GM23338 (cell line): ENCODE data around the gene KIFC3. TPM values are rescaled to one million over a fixed set of nuclear protein-coding genes. Genes with fewer than 3 reads are reported as not detected.

Experiments
- ATAC-seq: fragments of 200-7000 bp; cut with Tn5 transposase; 3 replicates; pipeline ENCODE4 v1.9.1; 2020
- DNase-seq: peaks from one replicate; pipeline ENCODE4 v3.0.0-alpha.2; 2015; ENCODE audit warnings: low spot score
- H2AFZ ChIP-seq: fragments of 200-600 bp; sonication (generic); 2 replicates; pipeline ENCODE4 v1.8.0; 2016; ENCODE audit warnings: antibody characterized with exemption, mild to moderate bottlenecking, moderate library complexity
- H3F3A ChIP-seq: fragments of 200-600 bp; sonication (generic); replicated peaks from 2 replicates; pipeline ENCODE4 v1.8.0; 2017; ENCODE audit warnings: antibody characterized with exemption, mixed run types, low read depth
- H3K27ac ChIP-seq: fragments of 200-600 bp; sonication (generic); 2 replicates; pipeline ENCODE4 v1.6.1; 2016; ENCODE audit warnings: low read depth
- H3K27me3 ChIP-seq: fragments of 200-600 bp; sonication (generic); 2 replicates; pipeline ENCODE4 v1.8.0; 2016; ENCODE audit warnings: mild to moderate bottlenecking, mixed run types, moderate library complexity; ENCODE audit not compliant: insufficient read depth
- H3K36me3 ChIP-seq: fragments of 200-600 bp; sonication (generic); 2 replicates; pipeline ENCODE4 v1.8.0; 2016; ENCODE audit warnings: mild to moderate bottlenecking; ENCODE audit not compliant: insufficient read depth
- H3K4me1 ChIP-seq: fragments of 200-600 bp; sonication (generic); 2 replicates; pipeline ENCODE4 v1.8.0; 2016; ENCODE audit warnings: mild to moderate bottlenecking, moderate library complexity; ENCODE audit not compliant: insufficient read depth
- H3K4me2 ChIP-seq: fragments of 200-600 bp; sonication (generic); 2 replicates; pipeline ENCODE4 v1.7.1; 2017; ENCODE audit warnings: mixed run types
- H3K4me3 ChIP-seq: fragments of 200-600 bp; sonication (generic); 2 replicates; pipeline ENCODE4 v1.6.1; 2016; ENCODE audit warnings: mixed run types
- H3K79me2 ChIP-seq: fragments of 200-600 bp; sonication (generic); replicated peaks from 2 replicates; pipeline ENCODE4 v1.8.0; 2017; ENCODE audit warnings: mild to moderate bottlenecking; ENCODE audit not compliant: insufficient read depth
- H3K9me2 ChIP-seq: fragments of 200-600 bp; sonication (generic); 2 replicates; pipeline ENCODE4 v1.8.0; 2017; ENCODE audit not compliant: insufficient read depth
- H4K20me1 ChIP-seq: fragments of 200-600 bp; sonication (generic); replicated peaks from 2 replicates; pipeline ENCODE4 v1.8.0; 2017; ENCODE audit warnings: mild to moderate bottlenecking; ENCODE audit not compliant: insufficient read depth
- H3K27ac Mint-ChIP-seq: 2 replicates; pipeline ENCODE4 v1.8.0; 2020; ENCODE audit warnings: inconsistent platforms, mild to moderate bottlenecking, moderate library complexity, mixed read lengths
- H3K27me3 Mint-ChIP-seq: 3 replicates; pipeline ENCODE4 v1.8.0; 2022; ENCODE audit warnings: low read depth, mild to moderate bottlenecking, moderate library complexity, mixed read lengths, inconsistent platforms; ENCODE audit not compliant: insufficient read depth, poor library complexity
- H3K36me3 Mint-ChIP-seq: 3 replicates; pipeline ENCODE4 v1.8.0; 2021; ENCODE audit warnings: low read depth, mild to moderate bottlenecking, inconsistent platforms, moderate library complexity, mixed read lengths
- H3K4me1 Mint-ChIP-seq: 3 replicates; pipeline ENCODE4 v1.8.0; 2020; ENCODE audit warnings: mild to moderate bottlenecking, inconsistent platforms, mixed read lengths
- H3K4me3 Mint-ChIP-seq: 3 replicates; pipeline ENCODE4 v1.8.0; 2021; ENCODE audit warnings: moderate library complexity, mild to moderate bottlenecking, inconsistent platforms, mixed read lengths
- H3K9me3 Mint-ChIP-seq: 3 replicates; pipeline ENCODE4 v1.8.0; 2020; ENCODE audit warnings: moderate library complexity, mild to moderate bottlenecking, inconsistent platforms, mixed read lengths
- CREB1 ChIP-seq: fragments of 250-450 bp; sonication (Bioruptor Pico); IDR thresholded peaks from 2 replicates; pipeline ENCODE4 v1.5.0; 2020; ENCODE audit warnings: low read depth, mild to moderate bottlenecking, moderate library complexity
- EZH2 ChIP-seq: fragments of 200-600 bp; sonication (generic); IDR thresholded peaks from one replicate; pipeline ENCODE4 v1.8.0; 2017; ENCODE audit warnings: antibody characterized with exemption, mild to moderate bottlenecking, low read depth; ENCODE audit not compliant: unreplicated experiment
- EZH2phosphoT487 ChIP-seq: fragments of 200-600 bp; sonication (generic); IDR thresholded peaks from one replicate; pipeline ENCODE4 v1.8.1; 2018; ENCODE audit warnings: antibody characterized with exemption; ENCODE audit not compliant: unreplicated experiment
- JUNB ChIP-seq: IDR thresholded peaks from one replicate; pipeline ENCODE4 v1.6.1; 2016; ENCODE audit warnings: antibody characterized with exemption; ENCODE audit not compliant: unreplicated experiment
- NANOG ChIP-seq: IDR thresholded peaks from 2 replicates; pipeline ENCODE4 v1.6.1; 2016; ENCODE audit warnings: antibody characterized with exemption, borderline replicate concordance
- POLR2AphosphoS5 ChIP-seq: IDR thresholded peaks from 2 replicates; pipeline ENCODE4 v1.6.1; 2016; ENCODE audit warnings: antibody characterized with exemption, low read depth
- STAT1 ChIP-seq: IDR thresholded peaks from one replicate; pipeline ENCODE4 v1.6.1; 2016; ENCODE audit warnings: antibody characterized with exemption; ENCODE audit not compliant: unreplicated experiment
- ZNF114 ChIP-seq: fragments of 250-450 bp; sonication (Bioruptor Pico); IDR thresholded peaks from 2 replicates; pipeline ENCODE4 v1.5.0; 2020; ENCODE audit warnings: mild to moderate bottlenecking, moderate library complexity
- ZNF331 ChIP-seq: fragments of 250-450 bp; sonication (Bioruptor Pico); IDR thresholded peaks from 2 replicates; pipeline ENCODE4 v1.5.0; 2020; ENCODE audit warnings: low read depth, mild to moderate bottlenecking, moderate library complexity
- polyA plus RNA-seq: library from polyadenylated mRNA; unstranded; fragments of >200 nt; fragmentation: Nextera tagmentation; extraction: Ambion mirVana; gene quantifications from 2 replicates; pipeline ENCODE4 v1.2.1, GENCODE V29; 2016
- total RNA-seq: library from RNA; depleted of rRNA; stranded (reverse); fragments of >200 nt; shearing (Covaris generic); gene quantifications from 2 replicates; pipeline ENCODE4 v1.2.3, GENCODE V29; 2014
- TF ChIP-seq, protein P1 (sequence below): IDR thresholded peaks from 2 replicates; pipeline ENCODE4 v1.6.1; 2016; ENCODE audit warnings: antibody characterized with exemption
- TF ChIP-seq, protein P2 (sequence below): IDR thresholded peaks from one replicate; pipeline ENCODE4 v1.6.1; 2018; ENCODE audit warnings: antibody characterized with exemption; ENCODE audit not compliant: unreplicated experiment
- TF ChIP-seq, protein P3 (sequence below), 2 experiments: fragments of 200-600 bp in 1 of 2; sonication (generic) in 1 of 2; conservative IDR thresholded peaks; 2 replicates each; pipeline versions ENCODE4 v1.5.1 to v1.6.1; 2016 to 2017; ENCODE audit warnings: antibody characterized with exemption in 2 of 2, low read depth in 2 of 2, mild to moderate bottlenecking in 2 of 2, moderate library complexity in 1 of 2

The KIFC3 gene
- total and polyA plus RNA-seq, 2 experiments from 2014 or later, result 4.4 to 12.5 TPM

DNA sequence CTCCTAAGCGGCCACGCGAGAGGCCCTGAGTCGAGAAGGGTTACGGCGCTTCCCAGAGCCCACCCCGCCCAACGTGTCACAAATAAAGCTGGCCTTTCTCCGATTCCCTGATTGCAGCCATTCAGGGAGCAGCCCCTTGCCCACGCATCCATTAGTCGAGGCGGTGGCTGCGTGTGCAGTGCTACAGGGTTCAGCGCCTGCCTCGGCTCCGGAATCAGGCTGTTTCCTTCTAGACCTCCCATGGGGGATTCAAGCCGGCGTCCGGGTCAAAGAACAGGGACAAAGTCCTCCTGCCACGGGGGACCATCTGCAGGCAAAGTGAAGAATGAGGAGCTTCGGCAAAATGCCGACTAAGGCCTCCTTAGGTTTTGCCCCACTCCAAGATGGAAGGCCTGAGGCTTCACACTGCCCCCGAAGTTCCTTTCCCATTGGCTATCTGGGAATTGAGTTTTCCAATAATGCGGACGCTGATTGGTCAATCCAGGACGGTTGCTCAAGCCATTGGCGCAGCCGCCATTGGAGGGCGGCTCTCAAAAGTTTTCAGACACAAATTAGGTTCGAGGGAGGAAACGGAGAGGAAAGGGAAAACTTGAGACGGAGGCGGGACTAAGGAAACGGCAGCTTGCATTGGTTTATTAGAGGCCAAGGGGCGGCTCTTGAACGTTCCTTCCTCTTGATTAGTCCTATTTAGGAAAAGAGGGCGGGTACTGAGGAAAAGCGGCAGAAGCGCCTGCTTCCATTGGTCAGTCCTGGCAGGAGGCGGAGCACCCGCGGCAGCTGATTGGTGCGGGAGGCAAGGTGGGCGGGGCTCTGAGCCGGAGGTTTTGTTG is 67.2 kb downstream of the KIFC3 start:
- ATAC-seq (peak; percentile 89), DNase-seq (peak; percentile 99)
- Mint-ChIP-seq H3K4me3 (peak overlapping the region; percentile 99), H3K9me3 (no peaks in the 10 kb centered on the region; the same call in 2 of the 3 replicates), H3K36me3 (peaks cover 18% of the 10 kb centered on the region), H3K27me3 (peaks cover 12% of the 10 kb centered on the region), H3K27ac (peak overlapping the region; percentile 100), H3K4me1 (peaks cover 11% of the 10 kb centered on the region)
- H3K27me3 ChIP-seq, result no peaks in the 10 kb centered on the region
- H3K27ac ChIP-seq, result peak overlapping the region; percentile 64; the same call in 1 of the 2 replicates
- peak overlapping the region; percentile 80 for H3K4me2 ChIP-seq
- H3K9me2 ChIP-seq, result no peaks in the 10 kb centered on the region
- no peaks in the 10 kb centered on the region for H3F3A ChIP-seq
- peaks cover 7% of the 10 kb centered on the region for H3K79me2 ChIP-seq
- peaks cover 8% of the 10 kb centered on the region; the same call in 1 of the 2 replicates for H3K4me1 ChIP-seq
- no peaks in the 10 kb centered on the region for H4K20me1 ChIP-seq
- H2AFZ ChIP-seq, result no peak overlapping the region
- H3K36me3 ChIP-seq, result no peaks in the 10 kb centered on the region
- H3K4me3 ChIP-seq, result peak overlapping the region; percentile 62
- TF ChIP-seq ZNF331 (CRISPR knock-in tag) (no peak), POLR2AphosphoS5 (peak; percentile 73), CREB1 (peak; percentile 79)
- TF ChIP-seq, protein P1, sequence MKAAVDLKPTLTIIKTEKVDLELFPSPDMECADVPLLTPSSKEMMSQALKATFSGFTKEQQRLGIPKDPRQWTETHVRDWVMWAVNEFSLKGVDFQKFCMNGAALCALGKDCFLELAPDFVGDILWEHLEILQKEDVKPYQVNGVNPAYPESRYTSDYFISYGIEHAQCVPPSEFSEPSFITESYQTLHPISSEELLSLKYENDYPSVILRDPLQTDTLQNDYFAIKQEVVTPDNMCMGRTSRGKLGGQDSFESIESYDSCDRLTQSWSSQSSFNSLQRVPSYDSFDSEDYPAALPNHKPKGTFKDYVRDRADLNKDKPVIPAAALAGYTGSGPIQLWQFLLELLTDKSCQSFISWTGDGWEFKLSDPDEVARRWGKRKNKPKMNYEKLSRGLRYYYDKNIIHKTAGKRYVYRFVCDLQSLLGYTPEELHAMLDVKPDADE, result peak; percentile 88

DNA sequence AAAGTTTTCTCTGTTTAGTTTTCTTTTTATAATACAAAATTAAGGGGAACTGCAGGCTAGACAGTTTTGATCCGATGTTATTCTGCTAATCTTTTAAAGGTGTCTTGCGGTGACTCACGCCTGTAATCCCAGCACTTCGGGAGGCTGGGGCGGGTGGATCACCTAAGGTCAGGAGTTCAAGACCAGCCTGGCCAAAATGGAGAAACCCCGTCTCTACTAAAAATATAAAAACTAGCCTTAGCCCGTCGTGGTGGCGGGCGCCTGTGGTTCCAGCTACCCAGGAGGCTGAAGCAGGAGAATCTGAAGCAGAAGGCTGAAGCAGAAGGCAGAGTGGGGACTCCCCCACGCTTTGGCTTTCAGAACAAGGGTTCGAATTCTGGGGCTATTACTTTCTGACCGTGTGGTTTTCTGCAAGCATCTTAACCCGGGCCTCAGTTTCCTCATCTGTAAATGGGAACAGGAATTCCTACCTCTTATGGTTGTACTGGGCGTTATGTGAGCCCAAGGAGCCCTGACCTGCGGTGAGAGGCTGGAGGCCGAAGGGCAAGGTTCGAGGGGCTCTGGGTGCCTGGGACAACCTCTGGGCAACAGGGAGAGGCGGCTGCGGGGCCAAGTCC is 67.9 kb downstream of the KIFC3 start:
- DNase-seq, result no peak
- ATAC-seq, result no peak
- Histone ChIP-seq H3K27ac (peak overlapping the region; percentile 64; the same call in 1 of the 2 replicates), H3K4me3 (peak overlapping the region; percentile 56), H3K36me3 (no peaks in the 10 kb centered on the region), H3F3A (no peaks in the 10 kb centered on the region), H3K4me1 (peaks cover 8% of the 10 kb centered on the region; the same call in 1 of the 2 replicates), H3K4me2 (peak overlapping the region; percentile 80), H2AFZ (no peak overlapping the region), H4K20me1 (no peaks in the 10 kb centered on the region), H3K27me3 (no peaks in the 10 kb centered on the region), H3K9me2 (no peaks in the 10 kb centered on the region), H3K79me2 (peaks cover 7% of the 10 kb centered on the region)
- Mint-ChIP-seq H3K4me1 (peaks cover 11% of the 10 kb centered on the region), H3K4me3 (peak overlapping the region; percentile 99), H3K27me3 (peaks cover 9% of the 10 kb centered on the region), H3K36me3 (peaks cover 18% of the 10 kb centered on the region), H3K27ac (peak overlapping the region; percentile 100), H3K9me3 (no peaks in the 10 kb centered on the region; the same call in 2 of the 3 replicates)
- TF ChIP-seq NANOG (no peak), ZNF331 (CRISPR knock-in tag) (no peak), JUNB (no peak), EZH2 (no peak), STAT1 (no peak), EZH2phosphoT487 (no peak), POLR2AphosphoS5 (no peak), ZNF114 (no peak)
- TF ChIP-seq, protein P2, sequence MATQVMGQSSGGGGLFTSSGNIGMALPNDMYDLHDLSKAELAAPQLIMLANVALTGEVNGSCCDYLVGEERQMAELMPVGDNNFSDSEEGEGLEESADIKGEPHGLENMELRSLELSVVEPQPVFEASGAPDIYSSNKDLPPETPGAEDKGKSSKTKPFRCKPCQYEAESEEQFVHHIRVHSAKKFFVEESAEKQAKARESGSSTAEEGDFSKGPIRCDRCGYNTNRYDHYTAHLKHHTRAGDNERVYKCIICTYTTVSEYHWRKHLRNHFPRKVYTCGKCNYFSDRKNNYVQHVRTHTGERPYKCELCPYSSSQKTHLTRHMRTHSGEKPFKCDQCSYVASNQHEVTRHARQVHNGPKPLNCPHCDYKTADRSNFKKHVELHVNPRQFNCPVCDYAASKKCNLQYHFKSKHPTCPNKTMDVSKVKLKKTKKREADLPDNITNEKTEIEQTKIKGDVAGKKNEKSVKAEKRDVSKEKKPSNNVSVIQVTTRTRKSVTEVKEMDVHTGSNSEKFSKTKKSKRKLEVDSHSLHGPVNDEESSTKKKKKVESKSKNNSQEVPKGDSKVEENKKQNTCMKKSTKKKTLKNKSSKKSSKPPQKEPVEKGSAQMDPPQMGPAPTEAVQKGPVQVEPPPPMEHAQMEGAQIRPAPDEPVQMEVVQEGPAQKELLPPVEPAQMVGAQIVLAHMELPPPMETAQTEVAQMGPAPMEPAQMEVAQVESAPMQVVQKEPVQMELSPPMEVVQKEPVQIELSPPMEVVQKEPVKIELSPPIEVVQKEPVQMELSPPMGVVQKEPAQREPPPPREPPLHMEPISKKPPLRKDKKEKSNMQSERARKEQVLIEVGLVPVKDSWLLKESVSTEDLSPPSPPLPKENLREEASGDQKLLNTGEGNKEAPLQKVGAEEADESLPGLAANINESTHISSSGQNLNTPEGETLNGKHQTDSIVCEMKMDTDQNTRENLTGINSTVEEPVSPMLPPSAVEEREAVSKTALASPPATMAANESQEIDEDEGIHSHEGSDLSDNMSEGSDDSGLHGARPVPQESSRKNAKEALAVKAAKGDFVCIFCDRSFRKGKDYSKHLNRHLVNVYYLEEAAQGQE, result no peak
- TF ChIP-seq, protein P3, sequence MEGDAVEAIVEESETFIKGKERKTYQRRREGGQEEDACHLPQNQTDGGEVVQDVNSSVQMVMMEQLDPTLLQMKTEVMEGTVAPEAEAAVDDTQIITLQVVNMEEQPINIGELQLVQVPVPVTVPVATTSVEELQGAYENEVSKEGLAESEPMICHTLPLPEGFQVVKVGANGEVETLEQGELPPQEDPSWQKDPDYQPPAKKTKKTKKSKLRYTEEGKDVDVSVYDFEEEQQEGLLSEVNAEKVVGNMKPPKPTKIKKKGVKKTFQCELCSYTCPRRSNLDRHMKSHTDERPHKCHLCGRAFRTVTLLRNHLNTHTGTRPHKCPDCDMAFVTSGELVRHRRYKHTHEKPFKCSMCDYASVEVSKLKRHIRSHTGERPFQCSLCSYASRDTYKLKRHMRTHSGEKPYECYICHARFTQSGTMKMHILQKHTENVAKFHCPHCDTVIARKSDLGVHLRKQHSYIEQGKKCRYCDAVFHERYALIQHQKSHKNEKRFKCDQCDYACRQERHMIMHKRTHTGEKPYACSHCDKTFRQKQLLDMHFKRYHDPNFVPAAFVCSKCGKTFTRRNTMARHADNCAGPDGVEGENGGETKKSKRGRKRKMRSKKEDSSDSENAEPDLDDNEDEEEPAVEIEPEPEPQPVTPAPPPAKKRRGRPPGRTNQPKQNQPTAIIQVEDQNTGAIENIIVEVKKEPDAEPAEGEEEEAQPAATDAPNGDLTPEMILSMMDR (conservative IDR thresholded peaks at IDR 0.05; ENCODE audit: low read depth in 2 of 2), result no peak
